WI38 (cell line): ENCODE measurements around the gene RNF222.

Experiments
- H3K4me3 ChIP-seq: 2 replicates; pipeline ENCODE4 v1.5.1; 2011; ENCODE audit warnings: low read depth, mild to moderate bottlenecking, control low read depth, low read length
- TF ChIP-seq, protein P1 (sequence below): IDR thresholded peaks from 2 replicates; pipeline ENCODE4 v1.5.1; 2012; ENCODE audit warnings: low read depth, mild to moderate bottlenecking, control low read depth, low read length

The RNF222 gene

DNA sequence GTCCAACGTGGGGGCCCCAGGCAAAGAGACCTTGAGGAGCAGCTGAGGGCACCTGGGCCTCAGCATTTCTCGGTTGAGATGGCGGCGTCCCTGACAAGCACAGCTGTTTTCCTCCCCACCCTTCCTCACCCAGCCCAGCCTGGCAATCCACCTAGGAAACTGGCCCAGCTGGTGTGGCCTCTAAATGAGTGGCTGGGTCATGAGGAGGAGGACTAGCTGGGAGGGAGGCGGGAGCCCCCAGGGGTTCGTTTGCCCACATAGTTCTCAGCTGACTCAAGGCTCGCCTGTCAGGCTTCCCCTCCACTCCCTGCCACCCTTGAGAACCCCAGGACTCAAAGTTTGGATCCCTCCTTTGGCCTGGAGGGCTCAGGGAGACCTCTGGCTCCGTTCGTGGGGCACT, 5.9 kb downstream of the RNF222 start:
- TF ChIP-seq, protein P1, sequence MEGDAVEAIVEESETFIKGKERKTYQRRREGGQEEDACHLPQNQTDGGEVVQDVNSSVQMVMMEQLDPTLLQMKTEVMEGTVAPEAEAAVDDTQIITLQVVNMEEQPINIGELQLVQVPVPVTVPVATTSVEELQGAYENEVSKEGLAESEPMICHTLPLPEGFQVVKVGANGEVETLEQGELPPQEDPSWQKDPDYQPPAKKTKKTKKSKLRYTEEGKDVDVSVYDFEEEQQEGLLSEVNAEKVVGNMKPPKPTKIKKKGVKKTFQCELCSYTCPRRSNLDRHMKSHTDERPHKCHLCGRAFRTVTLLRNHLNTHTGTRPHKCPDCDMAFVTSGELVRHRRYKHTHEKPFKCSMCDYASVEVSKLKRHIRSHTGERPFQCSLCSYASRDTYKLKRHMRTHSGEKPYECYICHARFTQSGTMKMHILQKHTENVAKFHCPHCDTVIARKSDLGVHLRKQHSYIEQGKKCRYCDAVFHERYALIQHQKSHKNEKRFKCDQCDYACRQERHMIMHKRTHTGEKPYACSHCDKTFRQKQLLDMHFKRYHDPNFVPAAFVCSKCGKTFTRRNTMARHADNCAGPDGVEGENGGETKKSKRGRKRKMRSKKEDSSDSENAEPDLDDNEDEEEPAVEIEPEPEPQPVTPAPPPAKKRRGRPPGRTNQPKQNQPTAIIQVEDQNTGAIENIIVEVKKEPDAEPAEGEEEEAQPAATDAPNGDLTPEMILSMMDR: no peak

GRCh38 chr17:8387914-8388651, 9.5 kb downstream of the RNF222 start:
- TF ChIP-seq, protein P1: no peak
- H3K4me3 ChIP-seq: no peak overlapping the region

More for the DNA sequence above, 5.9 kb downstream of the RNF222 start:
- no peak overlapping the region for H3K4me3 ChIP-seq

GRCh38 chr17:8386841-8387240, 10.8 kb downstream of the RNF222 start:
- TF ChIP-seq, protein P1: no peak
- H3K4me3 ChIP-seq: no peak overlapping the region

GRCh38 chr17:8384801-8385378, 12.7 kb downstream of the RNF222 start:
- TF ChIP-seq, protein P1: no peak
- no peak overlapping the region for H3K4me3 ChIP-seq

- H3K4me3 ChIP-seq: peak within 1 kb of the TSS; percentile 96
- TF ChIP-seq, protein P1: peak; percentile 90
These were observed 14.3 kb downstream of the RNF222 start, which contains the start of gene RPL26 for GRCh38 chr17:8383143-8383822. RPL26 (minus strand) TSS chr17:8383193; CDS start chr17:8382310, 883 bp downstream.

DNA sequence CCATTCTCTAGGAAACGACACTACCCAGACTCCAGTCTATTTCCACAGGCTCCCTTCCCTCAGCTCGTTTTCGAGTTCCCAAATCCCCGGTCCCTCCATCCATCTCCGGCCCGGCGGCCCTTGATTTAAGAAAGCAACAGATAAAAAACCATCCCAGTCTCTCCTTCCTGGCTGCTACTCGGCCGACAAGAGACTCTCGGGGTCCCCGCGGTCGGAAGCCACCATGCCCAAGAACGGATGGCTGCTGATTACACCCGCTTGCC, 14.8 kb downstream of the RNF222 start:
- TF ChIP-seq, protein P1: no peak
- peak overlapping the region; percentile 96 for H3K4me3 ChIP-seq
